Activated CD4-positive, alpha-beta T cell treated with anti-CD3 and anti-CD28 coated beads for 4 hours (primary cell): ENCODE measurements around the gene NPHP4.

Experiments used
- DNase-seq, 2 donors: peaks; one replicate each; pipeline ENCODE4 v3.0.0-alpha.2; 2020

Gene NPHP4

DNA sequence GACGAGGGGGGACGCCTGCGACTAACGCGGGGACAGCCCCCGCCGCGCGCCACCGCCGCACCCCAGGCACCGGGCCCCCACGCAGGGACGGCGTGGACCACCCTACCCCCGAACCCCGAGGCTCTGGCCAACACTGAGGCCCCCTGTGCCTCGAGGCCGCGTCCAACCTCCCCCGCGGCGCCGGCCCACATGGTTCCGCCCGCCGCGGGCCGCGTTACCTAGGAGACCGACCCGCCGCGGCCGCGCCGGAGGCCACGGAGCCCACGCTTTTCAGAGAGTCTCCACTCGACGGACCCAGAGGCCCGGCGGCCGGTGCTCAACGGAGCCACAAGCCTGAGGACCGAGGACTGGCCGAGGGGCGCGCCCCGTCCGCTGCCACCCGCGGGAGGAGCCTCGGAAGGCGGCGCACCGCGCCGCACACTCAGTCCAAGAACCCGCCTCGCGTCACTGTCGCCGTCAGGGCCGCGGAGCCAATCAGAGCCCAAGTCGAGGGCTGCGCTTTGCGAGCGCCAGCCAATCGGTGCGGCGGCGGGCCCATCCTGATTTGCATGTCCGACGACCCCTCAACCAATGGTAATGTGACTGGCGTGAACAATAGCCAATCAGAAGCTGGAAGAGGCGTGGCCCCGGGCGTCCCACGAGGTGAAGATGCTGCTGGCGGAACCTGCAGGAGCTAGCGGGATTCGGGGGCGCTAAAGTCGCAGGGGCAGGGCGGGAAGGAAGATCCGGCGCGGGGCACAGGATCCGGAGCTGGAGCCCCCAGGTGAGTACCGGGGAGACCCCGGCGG, at the start of gene NPHP4:
TSS of gene NPHP4 (minus strand) at position 400 of the 788 bp plus-strand sequence. CDS start 6,136 bp downstream, outside the sequence.
- peak; percentile 99 for DNase-seq

DNA sequence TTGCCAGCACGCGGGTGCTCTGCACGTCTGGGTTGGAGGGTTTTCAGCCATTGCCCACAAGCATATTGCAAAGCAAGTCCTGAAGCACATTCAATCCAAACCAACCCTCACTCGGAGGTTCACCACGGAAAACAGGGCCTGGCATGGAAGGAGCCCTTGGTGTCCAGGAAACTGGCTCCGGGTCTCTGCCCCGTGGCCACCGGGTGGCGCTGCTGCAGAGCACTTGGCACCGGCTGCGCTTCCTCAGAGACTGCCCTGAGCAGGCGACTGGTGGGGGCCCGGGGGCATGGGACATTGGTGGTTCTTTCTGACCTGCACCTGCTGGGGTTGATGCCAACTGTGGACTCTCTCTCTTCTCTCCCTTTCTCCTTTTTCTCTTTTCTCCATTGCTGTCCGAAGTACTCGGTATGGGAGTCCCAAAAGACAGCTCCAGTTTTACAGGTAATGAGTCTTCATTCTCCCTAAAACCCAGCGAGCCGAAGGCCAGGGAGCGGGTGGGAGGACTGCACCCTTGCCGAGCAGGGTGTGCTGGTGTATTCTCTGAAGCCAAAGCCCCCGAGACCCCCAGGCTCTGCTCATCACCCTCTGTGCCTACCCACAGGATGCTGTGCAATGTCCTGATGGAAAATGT, 49.3 kb upstream of the NPHP4 start:
- DNase-seq, result peak in 1 of 2 donors; percentile 10

DNA sequence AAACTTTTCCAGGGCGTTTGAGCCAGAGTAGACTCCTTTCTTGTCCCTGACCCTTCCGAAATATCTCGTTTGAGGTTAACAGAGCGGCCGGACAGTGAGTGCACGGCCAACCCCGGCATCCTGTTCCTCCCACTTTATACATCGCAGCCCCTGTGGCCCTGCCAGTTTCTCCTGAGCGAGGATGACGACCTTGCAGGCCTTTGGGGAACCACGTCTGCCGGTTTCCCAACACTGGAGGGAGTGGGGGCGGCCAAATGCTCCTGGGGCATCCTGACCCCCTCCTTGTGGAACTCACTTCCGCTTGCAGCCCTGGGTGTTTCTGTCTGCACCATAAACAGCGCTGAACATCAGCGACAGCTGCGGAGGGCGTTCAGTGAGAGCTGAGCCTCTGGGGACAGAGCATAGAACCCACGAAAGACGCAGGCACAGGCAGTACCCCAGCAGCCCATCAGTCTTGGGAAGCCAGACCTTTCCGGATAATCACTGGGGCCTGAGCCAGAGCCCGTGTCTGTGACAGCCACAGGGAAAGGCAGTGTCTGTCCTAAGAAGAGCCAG, 48.7 kb upstream of the NPHP4 start:
- no peak for DNase-seq

DNA sequence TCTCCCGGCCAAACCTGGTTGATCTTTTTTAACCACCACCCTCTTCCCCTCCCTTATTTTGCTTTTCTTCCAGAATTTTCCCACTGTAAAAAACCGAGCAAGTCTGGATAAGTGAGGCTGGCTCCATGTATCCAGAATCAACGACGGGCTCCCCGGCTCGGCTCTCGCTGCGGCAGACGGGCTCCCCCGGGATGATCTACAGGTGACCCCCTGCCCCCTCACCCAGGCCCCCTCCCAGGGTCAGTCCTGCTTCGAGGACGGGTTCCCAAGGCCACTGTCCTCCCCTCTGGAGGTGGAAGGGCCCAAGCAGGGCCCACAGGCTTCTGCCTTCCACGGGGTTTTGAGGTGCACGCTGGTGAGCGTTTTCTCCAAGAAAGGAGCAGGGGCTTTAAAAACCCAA, 48.2 kb upstream of the NPHP4 start:
- DNase-seq, result no peak

DNA sequence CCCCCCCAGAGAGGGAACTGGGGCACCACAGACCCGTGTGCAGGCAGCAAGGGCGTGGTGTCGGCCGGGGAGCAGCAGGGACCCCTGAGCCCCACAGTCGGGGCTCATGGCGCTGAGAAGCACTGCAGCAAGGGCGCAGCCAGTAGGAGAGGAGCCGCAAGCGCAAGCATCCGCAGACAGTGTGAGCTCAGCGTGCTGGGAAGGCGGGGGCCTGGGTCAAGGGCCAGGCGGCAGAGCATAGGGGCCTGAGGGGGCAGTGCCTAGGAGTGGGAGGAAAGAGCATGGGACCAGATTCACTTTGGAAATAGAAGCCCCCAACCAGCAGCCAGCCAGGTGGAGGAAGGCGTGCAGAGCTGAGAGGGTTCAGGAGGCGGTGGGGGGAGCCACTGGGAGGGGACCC, 46.8 kb upstream of the NPHP4 start:
- DNase-seq, result no peak

DNA sequence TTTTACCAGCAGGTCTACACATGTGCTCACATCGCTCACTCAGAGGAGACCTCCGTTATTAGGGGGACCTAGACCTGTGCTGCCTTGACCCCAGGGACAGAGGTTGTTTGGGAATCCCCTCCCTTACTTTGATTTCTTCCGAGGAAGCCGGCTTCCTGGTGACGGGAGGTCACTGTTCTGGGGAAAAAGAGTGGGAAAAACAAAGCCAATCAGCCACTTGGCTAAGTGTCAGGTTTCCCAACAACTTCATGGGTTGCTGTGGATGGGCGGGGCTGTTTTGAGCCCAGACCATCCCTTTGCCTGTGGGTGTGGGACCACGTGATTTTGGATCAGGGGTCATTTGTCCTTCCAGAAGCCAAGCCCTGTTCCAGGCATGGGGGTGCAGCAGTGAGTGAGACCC, 46.4 kb upstream of the NPHP4 start:
- DNase-seq, result no peak

DNA sequence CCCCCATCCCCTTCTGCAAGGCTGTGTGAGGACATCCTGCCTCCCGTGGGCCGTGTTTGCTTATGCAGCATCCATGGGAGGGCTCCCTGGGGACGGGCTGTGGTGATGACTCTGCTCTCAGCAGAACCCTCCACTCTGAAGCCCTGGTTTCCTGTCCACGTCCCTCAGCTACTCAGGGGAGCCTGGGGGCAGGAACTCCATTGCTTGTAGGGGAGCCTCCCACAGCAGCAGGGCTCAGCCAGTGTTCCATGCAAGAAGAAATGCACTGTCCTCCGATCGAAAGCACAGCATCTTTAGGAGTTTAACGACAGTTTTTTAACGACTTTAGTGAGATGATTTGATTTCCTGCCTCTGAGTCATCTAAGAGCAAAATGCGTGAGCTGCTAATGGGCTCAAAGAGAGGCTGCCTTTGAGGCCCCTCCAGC, 45.1 kb upstream of the NPHP4 start:
- no peak for DNase-seq

DNA sequence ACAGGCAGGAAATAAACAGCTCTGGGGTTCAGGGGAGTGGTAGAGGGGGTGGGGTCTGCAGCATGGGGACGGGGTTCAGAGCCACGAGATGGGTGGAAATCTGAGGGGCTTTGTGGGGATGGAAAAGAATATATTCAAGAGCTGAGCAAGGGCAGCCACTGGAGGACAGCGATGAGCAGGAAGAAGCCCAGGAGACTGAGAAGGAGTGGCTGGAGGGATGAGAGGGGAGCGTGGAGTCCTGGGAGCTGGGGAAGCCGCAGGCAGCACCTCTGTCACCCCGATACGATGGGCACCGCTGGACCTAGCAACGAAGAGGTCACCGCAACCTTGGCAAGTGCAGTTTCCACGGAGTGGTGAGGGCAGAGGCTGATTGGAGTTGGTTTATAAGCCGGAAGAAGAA, 43.5 kb upstream of the NPHP4 start:
- no peak for DNase-seq

DNA sequence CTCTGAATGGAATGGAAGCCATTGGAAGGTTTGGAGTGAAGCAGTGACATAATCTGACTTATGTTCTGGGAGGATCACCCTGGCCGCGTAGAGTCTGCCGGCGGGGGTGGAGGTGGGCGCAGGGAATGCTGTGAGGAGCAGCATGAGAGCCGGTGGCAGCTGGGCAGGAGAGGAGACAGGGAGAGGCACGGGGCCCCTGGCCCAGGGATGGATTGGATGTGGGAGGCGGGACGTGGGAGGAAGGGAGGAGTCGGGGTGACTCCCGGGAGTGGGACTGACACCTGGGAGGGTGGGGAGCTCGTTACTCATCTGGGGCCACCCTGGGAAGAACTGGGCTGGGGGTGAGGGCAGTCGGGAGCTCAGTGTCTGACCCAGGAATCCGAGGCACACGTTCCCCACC, 43.1 kb upstream of the NPHP4 start:
- no peak for DNase-seq

DNA sequence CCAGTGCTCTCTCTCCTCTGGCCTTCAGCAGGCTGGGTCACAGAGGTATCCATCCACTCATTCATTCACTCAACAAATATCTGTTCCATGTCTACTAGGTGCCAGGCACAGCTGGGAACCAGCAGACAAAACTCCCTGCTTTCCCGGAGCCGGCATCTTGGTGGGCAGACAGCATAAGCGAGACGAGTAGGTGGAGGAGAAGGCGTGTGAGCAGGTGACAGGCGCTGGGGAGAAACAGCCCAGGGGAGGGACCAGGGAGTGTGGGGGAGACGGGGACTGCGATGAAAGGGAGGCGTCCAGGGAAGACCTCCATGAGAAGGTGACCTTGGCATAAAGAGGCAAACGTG, 42.5 kb upstream of the NPHP4 start:
- no peak for DNase-seq

DNA sequence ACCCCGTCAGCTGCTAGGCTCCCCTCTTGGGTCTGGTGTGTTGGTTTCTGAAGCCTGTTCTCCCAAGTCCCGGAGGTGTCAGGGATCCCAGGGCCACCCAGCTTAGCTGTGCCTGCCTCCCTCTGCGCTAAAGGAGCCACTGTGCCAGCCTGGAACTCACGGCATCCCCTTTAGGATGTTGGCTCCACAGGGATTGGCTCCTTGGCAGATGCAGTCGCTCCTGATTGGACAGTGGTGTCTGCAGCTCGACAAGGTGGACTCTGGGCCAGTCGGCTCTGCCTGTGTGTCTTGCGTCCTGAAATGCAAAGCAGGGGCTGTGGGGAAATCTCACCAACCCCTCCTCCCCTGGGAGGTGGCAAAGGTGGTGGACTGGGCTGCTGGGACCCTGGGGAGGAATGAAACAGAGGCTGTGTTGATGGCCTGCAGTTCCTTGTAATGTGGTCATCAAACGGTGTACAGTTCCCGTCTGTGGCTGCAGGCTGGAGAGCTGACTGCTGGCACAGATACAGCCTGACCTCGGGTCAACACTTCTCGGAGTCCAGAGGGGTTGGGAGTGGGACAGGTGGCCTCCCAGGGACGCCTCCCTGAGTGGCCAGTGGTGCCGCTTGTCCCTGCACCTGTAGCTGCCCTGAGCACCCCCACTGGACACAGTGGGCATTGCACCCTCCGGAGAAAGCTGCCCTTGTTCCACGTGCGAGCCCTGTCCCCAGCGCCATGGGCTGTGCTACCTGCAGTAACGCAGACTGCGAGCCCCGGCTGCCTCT, 41.9 kb upstream of the NPHP4 start:
- peak in 1 of 2 donors; percentile 30 for DNase-seq

DNA sequence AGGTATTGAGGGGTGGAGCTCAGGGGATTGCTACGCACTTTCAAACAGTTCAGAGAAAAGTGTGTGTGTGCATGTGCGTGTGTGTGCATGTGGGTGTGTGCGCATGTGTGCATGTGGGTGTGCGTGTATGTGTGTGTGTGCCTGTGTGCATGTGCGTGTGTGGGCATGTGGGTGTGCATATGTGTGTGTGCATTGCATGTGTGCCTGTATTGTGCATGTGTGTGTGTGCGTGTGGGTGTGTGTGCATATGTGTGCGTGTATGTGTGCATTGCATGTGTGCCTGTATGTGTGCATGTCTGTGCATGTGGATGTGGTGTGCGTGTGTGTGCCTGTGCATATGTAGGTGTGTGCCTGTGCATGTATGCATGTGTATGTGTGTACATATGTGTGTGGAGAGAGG, 40.9 kb upstream of the NPHP4 start:
- DNase-seq, result no peak

DNA sequence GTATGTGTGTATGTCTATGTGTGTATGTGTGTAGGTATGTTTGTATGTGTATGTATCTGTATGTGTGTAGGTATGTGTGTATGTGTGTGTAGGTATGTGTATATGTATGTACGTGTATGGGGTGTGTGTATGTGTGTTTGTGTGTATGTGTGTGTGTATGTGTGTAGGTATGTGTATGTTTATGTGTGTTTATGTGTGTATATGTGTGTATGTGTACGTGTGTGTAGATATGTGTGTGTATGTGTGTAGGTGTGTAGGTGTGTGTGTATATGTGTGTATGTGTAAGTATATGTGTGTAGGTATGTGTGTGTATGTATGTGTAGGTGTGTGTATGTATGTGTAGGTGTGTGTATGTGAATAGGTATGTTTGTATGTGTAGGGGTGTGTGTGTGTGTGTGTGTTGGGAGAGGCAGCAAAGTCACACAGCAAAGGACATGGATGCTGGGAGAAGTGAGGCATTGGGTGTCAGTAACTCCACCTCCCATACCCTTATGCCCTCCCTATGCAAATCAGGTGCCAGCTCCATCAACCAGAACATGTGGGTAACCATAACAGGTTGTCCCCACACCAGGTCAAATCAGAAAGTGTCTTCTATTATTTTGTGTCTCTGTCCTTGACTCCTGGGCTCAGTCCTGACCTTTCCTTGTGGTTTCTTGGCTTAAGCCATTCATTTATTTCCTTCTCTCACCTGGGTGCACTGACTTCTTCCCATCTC, 38.5 kb upstream of the NPHP4 start:
- DNase-seq, result no peak

DNA sequence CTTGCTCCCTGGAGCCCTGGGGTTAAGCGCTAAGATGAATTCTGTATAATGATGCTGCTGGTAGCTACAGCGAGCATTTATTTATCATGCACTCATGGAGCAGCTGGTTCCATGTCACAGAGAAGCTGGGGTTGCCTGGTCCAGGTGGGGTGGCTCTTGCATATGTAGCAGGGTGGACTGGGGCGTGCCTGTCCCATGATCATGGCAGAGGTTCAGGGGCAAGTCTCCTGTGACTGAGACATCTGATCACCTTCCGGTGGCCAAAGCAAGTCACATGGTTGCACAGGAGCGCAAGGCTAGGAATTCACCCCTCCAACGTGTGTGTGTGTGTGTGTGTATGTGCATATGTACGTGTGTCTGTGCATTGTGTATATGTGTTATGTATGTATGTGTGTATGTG, 37.9 kb upstream of the NPHP4 start:
- DNase-seq, result no peak

DNA sequence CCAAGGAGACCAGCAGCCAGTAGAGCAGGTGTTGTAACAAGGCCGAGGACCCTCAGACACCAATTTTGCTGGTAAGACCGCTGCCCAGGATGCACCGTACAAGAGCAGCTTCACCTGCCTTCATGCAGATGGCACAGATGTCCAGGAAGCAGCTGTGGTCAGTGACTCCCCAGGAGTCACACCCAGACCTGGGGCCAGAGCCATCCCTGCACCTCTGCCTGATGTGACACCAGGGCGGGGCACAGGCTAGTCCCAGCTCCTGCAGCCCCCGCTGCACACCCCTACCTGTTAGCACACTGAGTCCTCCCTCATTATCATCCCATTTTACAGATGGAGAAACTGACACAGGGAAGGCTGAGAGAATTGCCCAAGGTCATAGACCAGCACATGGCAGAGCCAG, 37.1 kb upstream of the NPHP4 start:
- no peak for DNase-seq

DNA sequence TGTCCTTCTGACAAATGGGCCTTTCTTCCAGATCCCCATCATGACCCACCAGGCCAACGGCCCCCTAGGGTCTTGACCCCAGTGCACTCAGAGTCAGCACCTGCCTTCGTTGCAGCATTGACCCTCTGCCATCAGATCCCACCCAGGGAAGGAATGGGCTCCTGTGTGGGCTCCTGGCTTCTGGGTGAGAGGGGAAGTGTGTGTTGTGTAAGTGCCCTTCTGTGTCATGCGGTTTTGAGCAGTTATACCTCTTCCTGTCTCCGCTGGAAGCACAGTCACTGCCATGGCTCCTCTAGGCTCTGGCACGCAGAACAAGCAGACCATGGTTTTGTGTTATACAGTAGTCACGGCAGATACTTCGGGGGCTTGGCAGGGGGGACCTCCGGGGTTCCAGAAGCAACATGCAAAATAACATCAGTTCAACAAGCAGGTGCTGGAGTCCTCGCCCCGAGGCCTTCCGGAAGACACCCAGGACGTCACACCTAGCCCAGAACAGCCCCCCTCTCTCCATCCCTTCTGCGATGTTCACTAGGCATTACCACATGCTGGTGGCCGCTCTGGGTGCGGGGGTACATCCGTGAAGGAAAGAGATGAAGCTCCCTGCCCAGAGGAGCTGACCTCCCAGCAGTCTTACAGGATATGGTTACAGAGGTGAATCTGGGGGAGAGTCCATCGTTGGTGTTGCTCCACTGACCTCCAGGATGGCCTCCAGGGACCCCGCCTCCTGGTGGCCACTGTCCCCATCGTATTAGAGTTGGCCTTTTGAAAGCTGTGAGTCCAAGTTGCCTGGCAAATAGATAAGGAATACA, 36.0 kb upstream of the NPHP4 start:
- DNase-seq, result peak; percentile 55 to 57

DNA sequence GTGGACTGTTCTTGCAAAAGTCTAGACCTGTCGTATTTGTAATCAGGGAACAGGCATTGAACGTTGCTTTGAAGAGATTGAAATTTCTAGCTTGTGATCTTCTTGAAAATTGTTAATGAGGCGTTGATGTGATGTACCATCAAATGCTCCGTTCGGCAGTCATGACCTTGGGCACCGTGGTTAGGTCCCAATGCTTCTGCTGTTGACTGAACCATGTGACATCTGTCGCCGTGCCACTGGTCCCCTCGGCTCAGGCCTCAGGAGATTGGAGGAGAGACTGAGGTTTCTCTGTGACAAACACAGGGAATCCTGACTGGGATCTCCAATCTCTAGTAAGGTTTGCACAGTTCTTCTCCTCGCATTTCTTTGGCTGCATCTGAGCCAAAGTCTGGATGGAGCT, 35.4 kb upstream of the NPHP4 start:
- DNase-seq, result no peak

DNA sequence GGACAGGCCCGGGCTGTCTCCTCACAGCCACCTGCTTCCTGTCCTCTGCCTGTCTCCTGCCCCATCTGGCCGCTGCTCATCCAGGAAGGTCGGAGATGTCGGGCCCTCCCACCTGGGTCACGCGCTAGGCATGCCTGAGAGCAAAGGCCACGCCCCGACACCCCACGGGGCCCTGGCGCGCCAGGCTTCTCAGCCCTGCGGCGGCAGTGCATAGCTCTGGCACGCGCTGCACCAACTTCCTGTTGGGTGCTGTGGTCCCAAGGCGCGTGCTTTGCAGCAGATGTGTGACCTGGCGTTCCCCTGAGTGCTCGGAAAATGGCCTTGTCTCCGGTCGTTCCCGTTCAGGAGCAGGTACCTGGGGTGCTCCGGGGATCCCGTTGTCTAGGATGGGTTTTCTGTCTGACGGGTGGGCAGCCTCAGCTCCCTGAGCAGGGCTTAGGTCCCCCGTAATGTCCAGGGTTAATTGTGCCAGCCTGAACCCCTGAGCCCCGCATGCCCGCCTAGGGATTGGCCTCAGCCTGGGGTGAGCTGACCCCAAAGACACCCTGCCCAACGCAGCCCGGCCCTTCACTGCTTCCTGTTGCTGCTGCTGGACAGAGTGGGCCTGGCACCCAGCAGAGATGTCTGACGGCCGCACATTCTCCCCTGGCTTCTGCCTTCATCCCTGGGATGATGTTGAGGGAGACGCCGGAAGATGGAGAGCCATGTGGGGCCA, 34.0 kb upstream of the NPHP4 start:
- peak; percentile 90 to 92 for DNase-seq

DNA sequence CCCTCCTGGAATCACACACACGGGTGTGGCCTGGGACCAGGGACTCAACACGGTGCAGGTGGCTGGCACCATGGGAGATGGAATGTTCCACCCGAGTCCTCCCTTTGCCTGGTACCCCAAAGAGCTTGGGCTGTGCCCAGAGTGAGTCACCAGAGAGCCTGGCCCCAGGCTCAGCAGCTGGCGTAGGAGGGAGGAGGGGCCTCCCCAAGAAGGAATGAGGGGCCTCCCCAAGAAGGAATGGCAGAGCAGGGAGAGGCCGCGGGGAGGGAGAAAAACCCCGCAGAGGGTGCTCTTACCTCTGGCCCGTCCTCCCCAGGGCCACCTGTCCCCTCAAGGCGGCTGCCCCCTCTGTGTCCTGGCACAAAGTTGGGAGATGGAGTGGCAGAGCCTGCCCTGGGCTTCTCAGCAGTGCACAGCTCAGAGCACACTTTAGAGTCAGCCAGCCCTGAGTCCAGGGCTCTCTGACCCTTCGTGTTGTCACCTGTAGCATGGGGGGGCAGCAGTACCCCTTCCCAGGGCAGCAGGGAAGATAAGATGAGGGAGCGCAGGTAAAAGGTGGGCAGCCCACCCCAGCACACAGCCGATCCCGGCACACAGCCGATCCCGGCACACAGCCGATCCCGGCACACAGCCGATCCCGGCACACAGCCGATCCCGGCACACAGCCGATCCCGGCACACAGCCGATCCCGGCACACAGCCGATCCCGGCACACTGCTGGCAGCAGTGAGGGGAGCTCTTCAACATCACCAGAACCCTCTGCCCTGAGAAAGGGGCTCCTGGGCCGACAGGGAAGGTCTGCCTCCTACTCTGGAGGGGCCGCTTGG, 33.3 kb upstream of the NPHP4 start:
- DNase-seq, result peak; percentile 21 to 27

DNA sequence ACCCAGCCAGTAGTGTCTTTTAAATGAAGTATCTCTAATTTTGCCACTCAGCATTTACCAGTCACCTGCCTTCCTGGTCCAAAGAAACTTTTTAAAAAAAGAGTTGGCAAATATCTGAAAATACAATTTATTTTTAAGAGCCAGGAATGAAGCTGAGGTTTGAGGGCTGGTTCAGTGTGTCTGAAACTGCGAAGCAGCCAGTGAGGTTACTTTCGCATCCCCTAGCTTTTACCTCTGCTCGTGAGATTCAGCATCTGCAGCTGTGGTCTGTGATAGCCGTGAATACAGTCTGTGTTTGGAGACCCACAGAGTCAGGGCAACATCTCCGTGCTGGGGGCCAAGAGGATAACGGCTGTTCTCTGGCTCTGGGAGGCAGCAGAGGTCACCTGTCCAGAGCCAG, 32.2 kb upstream of the NPHP4 start:
- DNase-seq, result no peak

DNA sequence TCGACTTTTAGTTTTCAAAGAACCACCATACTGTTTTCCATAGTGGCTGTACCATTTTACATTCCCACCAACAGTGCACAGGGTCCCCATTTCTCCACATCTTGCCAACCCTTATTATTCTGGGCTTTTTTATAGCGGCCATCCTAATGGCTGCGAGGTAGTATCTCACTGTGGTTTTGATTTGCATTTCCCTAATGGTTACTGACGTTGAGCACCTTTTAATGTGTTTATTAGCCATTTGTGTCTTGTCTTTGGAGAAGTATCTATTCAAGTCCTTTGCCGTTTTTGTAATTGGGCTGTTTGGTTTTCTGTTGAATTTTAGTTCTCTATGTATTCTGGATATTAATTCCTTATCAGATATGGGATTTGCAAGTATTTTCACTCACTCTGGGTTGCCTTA, 31.1 kb upstream of the NPHP4 start:
- DNase-seq, result no peak
